Measurements from ENCODE around the gene KLRD1.
"Not testable (repeated sequence)": the region's sequence is repeated elsewhere in the genome, so short reads cannot be mapped to it uniquely, and the experiment has no call there.

KLRD1 gene

GRCh38 chr12:10368206-10369171 lies 60.8 kb downstream of the KLRD1 start:
- DNase-seq (ENCODE audit: low read depth) = no peak

- no peak for DNase-seq (ENCODE audit: low read depth)
Observed at GRCh38 chr12:10369557-10370415, 62.1 kb downstream of the KLRD1 start.

DNA sequence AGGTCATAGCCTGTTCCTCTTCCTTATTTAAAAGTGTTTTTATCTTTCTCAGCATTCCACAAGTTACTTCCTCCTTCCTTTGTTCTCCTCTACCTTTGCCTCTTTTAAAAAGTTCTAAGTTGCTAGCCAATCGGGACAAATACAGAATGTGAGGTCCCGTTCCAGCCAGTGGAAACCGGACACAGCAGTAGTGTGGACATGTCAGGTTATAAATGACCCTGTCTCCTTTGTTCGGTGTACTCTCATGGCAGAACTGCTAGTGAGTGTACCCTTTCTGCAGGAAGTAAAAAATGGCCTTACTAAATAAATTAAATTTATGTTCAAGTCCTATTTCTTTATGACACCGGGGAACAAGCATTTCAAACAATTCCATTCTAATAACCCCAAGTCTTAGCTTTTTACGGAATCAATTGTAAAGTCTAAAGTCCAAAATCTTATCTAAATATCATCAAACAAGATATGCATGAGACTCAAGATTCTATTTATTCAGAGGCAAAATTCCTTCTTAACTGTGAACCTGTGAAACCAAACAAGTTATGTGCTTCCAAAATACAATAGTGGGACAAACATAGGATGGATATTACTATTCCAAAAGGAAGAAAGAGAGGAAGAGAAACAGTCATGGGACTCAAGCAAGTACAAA lies 64.3 kb downstream of the KLRD1 start:
- not testable (repeated sequence) for DNase-seq (ENCODE audit: low read depth)

GRCh38 chr12:10372559-10372958 lies 64.9 kb downstream of the KLRD1 start:
- DNase-seq (ENCODE audit: low read depth) = no peak

- no peak for DNase-seq (ENCODE audit: low read depth)
Observed at GRCh38 chr12:10374624-10375018, 67.0 kb downstream of the KLRD1 start.

DNA sequence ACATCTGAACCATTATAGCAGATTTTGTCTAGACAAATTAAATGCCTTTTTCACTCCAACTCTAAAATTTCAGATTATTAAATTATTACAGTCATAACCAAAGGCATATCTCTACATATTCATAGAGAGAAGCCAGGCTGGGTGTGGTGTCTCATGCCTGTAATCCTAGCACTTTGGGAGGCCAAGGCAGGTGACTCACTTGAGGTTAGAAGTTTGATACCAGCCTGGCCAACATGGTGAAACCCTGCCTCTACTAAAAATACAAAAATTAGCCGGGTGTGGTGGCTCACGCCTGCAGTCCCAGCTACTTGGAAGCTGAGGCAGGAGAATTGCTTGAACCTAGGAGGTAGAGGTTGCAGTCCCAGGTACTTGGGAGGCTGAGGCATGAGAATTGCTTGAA lies 71.1 kb downstream of the KLRD1 start:
- DNase-seq (ENCODE audit: low read depth) = not testable (repeated sequence)

Data from HS-5 (cell line).